ENCODE results near the gene GSDME.

Gene GSDME

GRCh38 chr7:24665564-24666294 is 91.5 kb downstream of the GSDME start:
- TF ChIP-seq, protein P1, sequence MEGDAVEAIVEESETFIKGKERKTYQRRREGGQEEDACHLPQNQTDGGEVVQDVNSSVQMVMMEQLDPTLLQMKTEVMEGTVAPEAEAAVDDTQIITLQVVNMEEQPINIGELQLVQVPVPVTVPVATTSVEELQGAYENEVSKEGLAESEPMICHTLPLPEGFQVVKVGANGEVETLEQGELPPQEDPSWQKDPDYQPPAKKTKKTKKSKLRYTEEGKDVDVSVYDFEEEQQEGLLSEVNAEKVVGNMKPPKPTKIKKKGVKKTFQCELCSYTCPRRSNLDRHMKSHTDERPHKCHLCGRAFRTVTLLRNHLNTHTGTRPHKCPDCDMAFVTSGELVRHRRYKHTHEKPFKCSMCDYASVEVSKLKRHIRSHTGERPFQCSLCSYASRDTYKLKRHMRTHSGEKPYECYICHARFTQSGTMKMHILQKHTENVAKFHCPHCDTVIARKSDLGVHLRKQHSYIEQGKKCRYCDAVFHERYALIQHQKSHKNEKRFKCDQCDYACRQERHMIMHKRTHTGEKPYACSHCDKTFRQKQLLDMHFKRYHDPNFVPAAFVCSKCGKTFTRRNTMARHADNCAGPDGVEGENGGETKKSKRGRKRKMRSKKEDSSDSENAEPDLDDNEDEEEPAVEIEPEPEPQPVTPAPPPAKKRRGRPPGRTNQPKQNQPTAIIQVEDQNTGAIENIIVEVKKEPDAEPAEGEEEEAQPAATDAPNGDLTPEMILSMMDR (IDR thresholded peaks at IDR 0.05; ENCODE audit: borderline replicate concordance, insufficient read depth, low read depth, low read length): peak; percentile 49; the same call in 1 of the 2 replicates
- no peak overlapping the region for H3K4me3 ChIP-seq (ENCODE audit: low read depth, low read length)

DNA sequence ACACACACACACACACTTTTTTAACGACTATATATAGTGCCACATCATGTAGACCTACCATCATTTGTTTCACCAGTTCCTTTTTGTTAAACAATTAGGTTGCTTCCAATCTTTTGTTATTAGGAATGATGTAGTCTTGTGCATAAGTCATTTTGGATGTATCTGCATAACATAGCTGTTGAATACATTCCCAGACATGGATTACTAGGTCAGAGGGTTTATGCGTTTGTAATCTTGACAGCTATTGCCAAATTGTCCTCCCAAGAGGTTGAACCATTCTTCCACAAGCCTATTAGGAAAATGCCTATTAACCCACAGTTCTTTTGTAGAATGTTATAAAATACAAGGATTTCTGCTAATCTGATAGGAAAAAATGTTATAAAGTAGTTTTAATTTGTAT is 96.7 kb downstream of the GSDME start:
- H3K4me3 ChIP-seq (ENCODE audit: low read depth, low read length): no peak overlapping the region
- TF ChIP-seq, protein P1 (IDR thresholded peaks at IDR 0.05; ENCODE audit: borderline replicate concordance, insufficient read depth, low read depth, low read length): no peak

- TF ChIP-seq, protein P1 (IDR thresholded peaks at IDR 0.05; ENCODE audit: borderline replicate concordance, insufficient read depth, low read depth, low read length): no peak
- H3K4me3 ChIP-seq (ENCODE audit: low read depth, low read length): no peak overlapping the region
These were observed 97.8 kb downstream of the GSDME start for GRCh38 chr7:24659505-24659904.

GRCh38 chr7:24657980-24658379 is 99.3 kb downstream of the GSDME start:
- H3K4me3 ChIP-seq (ENCODE audit: low read depth, low read length): no peak overlapping the region
- TF ChIP-seq, protein P1 (IDR thresholded peaks at IDR 0.05; ENCODE audit: borderline replicate concordance, insufficient read depth, low read depth, low read length): no peak

DNA sequence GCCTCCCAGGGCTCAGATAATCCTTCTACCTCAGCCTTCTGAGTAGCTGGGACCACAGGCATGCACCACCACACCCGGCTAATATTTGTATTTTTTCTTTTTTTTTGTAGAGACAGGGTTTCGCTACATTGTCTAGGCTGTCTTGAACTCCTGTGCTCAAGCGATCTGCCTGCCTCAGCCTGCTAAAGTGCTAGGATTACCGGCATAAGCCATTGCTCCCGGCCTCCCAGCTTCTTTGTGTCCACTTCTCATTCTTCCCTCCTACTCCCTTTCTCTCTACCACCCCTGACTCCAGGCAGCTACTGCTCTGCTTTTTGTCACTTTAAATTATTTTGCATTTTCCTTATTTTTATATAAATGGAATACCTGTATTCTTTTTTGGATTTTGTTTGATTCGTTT is 100.7 kb downstream of the GSDME start:
- TF ChIP-seq, protein P1 (IDR thresholded peaks at IDR 0.05; ENCODE audit: borderline replicate concordance, insufficient read depth, low read depth, low read length): no peak
- no peak overlapping the region for H3K4me3 ChIP-seq (ENCODE audit: low read depth, low read length)

- no peak overlapping the region for H3K4me3 ChIP-seq (ENCODE audit: low read depth, low read length)
- TF ChIP-seq, protein P1 (IDR thresholded peaks at IDR 0.05; ENCODE audit: borderline replicate concordance, insufficient read depth, low read depth, low read length): no peak
These were observed 103.0 kb downstream of the GSDME start for GRCh38 chr7:24654305-24654704.
